NCI-H146 (cell line): ENCODE results near the gene NKG7.
A peak's percentile ranks its signal among the peaks of the same experiment; 100 is the strongest.
"Not testable (repeated sequence)": the region's sequence is repeated elsewhere in the genome, so short reads cannot be mapped to it uniquely, and the experiment has no call there.

Experiments used
- DNase-seq: peaks from one replicate; lab custom pipeline; 2025; lab: John Stamatoyannopoulos, UW

The NKG7 gene

GRCh38 chr19:51372649-51373504, at the start of gene NKG7:
NKG7 (minus strand) TSS chr19:51372654; CDS start chr19:51372535, 119 bp downstream.
- no peak for DNase-seq

DNA sequence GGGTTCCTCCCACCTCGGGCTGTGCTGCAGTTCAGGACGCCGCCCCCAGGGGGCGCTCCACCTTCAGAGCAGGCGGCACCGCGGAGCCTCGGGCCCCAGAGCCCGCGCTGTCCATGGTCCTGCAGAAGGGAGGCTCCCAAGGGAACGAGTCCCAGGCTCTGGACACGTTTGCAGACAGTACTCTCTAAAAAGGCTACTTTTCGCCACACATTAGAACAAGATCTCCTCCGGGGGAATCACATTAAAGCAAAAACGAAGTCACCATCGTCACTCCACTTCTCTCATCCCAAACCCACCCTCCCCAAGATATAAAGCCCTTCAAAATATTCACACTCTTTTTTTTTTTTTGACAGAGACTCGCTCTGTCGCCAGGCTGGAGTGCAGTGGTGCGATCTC, 49.6 kb upstream of the NKG7 start:
- DNase-seq = peak; percentile 14

DNA sequence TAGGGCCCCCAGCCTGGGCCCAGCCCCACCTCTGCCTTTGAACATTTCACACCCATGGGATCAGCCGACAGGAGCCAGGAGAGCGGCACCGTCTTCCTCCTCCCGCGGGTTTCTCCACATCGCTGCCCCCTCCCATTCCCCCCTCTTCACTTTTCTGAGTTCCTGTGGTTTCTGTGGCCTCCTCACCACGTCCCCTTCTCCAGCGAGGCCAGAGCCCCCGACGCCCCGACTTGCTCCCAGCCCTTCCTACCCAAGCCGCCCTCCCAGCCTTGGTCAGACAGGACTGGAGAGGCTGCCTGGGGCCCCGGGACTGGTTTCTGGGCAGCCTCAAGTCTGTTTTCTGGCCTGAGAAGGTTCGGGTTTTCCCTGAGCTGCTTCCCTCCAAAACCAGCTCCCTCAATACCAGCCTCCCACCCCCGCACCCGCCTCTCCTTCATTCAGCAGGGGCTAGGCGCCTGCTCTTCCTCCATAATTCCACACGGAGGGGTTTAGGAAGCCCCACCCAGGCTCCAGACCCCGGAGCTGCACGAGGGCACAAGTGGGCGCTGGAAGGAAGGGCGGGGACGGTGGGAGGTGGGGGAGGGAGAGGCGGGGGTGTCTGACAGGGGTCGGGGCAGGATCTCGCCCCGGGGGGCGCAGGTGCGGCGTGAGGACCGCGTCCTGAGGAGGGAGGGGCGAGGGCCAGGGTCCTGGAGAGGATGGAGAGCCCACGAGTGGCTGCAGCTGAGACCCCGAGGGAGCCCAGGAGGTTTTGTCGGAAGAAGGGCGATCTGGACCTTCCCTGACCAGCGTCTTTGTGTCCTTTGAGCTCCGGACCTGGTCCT, 49.0 kb upstream of the NKG7 start:
- no peak for DNase-seq

DNA sequence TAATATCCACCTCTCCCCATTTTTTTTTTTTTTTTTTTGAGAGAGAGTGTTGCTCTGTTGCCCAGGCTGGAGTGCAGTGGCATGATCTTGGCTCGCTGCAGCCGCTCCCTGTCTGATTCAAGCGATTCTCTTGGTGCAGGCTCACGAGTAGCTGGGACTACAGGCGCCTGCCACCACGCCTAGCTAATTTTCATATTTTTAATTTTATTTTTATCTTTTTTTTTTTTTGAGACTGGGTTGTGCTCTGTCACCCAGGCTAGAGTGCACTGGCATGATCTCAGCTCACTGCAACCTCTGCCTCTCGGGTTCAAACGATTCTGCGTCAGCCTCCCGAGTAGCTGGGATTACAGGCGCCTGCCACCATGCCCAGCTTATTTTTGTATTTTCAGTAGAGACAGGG, 48.1 kb upstream of the NKG7 start:
- not testable (repeated sequence) for DNase-seq

GRCh38 chr19:51418707-51419106, 46.3 kb upstream of the NKG7 start:
- no peak for DNase-seq

DNA sequence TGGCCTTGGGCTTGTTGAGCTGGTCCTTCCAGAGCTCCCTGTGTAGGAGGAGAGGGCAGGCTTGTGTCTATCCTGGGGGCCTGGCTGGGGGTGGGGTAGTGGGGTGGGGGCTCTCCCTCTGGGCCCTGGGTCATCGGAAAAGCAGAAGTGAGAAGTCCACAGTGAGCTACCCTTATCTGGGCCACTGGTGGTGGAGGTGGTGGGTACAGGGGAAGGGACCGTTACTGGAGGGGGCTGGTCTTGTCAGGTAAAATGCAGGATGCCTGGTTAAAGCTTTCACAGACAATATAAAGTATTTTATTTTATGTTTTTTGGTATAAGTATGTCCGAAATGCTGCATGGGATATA, 45.3 kb upstream of the NKG7 start:
- no peak for DNase-seq

GRCh38 chr19:51417107-51417809, 44.8 kb upstream of the NKG7 start, which contains the start of gene SIGLEC10:
SIGLEC10 (minus strand) TSS chr19:51417642; CDS start chr19:51417581, 61 bp downstream.
- DNase-seq = no peak

DNA sequence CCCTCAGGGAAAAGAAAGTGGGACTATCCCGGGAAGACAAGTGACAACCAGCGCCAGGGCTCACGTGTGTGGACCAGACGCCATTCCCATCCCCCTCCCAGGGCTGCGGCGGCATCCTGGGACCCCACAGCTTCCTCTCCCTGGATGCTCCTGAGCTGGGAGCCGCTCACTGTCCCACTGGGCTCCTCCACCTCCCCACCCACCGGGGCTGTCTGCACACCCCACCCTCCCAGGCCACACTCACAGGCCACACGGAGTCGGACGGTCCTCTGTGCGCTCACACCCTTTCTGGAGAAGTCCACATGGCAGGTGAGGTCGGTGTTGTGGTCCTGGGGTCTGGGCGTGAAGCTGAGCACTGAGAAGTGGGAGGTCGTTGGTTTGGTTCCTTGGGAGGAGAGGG, 44.0 kb upstream of the NKG7 start:
- DNase-seq = not testable (repeated sequence)

- no peak for DNase-seq
Observed at GRCh38 chr19:51415187-51415586, 42.7 kb upstream of the NKG7 start.

DNA sequence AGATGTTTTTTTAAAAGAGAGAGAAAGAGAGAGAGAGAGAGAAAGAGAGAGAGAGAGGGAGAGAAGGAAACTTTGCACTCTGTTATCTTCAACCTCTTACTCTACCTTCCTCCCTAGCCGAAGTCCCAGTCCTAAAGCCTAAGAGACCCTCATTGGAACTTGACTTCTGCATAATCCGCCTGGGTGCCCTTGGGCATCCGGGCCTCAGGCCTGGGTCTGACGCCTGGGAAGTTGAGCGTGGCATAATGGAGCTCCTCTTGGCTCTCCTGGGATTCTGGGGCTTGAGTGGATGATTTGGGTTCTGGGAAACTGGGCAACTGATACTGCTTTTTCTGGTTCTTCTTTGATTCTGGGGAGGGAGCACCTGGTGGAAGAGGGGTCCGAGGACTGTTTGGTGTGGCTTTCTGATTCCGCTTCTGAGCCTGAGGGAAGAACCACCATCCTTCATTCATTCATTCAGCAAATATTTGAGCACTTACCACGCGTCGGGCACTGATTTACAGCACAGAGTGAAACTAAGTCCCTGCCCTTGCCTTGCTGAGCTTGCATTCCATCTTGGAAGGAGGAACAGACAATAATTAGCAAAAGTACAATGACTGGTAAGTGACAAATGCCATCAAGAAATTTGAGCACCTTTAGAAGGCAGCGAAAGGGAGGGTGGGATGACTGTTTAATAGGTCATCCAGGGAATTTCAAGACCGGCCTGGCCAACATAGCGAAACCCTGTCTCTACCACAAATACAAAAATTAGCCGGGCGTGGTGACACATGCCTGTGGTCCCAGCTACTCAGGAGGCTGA, 38.7 kb upstream of the NKG7 start:
- DNase-seq = no peak

DNA sequence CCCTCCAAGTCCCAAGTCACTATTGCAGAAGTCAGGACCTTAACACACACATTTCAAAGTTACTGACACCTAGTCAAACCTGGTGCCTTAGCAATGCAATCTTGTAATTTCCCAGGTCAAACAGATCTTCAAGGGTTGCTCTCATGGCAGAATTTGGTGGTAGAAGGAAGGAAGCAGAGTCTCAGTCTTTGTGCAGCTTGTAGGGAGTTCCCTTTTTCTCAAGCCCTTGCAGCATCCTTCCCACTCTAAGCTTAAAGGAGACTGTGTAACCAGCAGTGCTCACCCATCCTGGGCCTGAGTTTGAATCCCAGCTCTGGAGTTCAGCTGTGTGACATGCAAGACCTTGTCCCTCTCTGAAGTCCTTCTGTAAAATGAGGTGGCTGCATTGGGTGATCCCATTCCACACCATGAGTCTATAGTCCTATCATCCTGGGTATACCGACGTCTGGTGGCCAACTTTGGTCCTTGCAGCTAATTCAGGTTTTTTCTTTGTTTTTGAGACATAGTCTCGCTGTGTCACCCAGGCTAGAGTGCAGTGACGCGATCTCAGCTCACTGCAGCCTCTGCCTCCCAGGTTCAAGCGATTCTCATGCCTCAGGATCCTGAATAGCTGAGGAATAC, 35.2 kb upstream of the NKG7 start:
- no peak for DNase-seq

GRCh38 chr19:51402117-51402516, 29.7 kb upstream of the NKG7 start:
- DNase-seq = no peak

DNA sequence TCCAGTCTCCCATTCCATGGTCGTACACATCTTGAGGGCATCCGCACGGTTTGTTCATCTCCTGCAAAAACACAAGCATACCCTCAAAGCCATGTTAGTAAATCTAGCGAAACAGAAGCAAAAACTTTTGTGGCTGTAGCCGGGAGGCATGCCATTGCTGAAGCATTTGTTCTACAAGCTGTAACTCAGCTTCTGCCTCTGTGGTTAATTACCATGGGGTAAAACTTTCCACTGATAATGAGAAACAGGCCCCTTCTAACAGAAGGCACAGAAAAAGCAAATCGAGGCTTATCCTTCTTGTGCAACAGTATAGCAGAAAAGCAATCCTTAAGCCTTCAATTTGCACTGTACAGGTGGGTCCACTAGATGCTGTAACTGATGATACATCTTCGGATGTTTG, 27.5 kb upstream of the NKG7 start:
- not testable (repeated sequence) for DNase-seq

GRCh38 chr19:51399231-51399630, 26.8 kb upstream of the NKG7 start:
- no peak for DNase-seq

DNA sequence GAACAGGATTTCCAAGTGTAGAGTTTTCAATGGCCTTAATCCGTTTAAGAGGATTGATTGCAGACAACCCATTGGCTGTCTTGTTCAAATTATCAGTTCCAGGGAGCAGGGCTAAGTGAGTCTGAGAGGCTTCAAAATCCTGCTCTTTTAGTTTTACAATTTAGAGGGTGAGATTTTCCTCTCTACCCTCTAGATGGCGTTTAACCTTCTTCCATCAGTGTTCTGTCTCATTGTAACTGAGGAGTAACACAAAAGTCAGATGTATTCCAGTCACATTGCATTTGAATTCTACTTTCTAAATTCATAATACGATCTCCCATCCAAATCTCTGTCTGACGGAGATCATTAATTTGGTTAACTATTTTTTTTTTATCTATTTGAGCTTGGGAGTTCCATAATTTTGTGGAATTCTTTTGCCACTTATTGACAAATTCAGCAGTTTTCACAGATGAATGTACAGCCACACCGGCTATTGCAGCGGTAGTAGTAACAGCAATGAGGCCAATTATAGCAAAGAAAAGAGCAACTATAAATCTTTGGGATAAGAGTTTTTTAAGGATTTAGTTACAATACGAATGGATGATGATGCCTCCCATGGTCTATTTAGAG, 25.7 kb upstream of the NKG7 start:
- DNase-seq = no peak

GRCh38 chr19:51397453-51397852, 25.0 kb upstream of the NKG7 start:
- not testable (repeated sequence) for DNase-seq

- DNase-seq = no peak
Observed at GRCh38 chr19:51396175-51396574, 23.7 kb upstream of the NKG7 start.

DNA sequence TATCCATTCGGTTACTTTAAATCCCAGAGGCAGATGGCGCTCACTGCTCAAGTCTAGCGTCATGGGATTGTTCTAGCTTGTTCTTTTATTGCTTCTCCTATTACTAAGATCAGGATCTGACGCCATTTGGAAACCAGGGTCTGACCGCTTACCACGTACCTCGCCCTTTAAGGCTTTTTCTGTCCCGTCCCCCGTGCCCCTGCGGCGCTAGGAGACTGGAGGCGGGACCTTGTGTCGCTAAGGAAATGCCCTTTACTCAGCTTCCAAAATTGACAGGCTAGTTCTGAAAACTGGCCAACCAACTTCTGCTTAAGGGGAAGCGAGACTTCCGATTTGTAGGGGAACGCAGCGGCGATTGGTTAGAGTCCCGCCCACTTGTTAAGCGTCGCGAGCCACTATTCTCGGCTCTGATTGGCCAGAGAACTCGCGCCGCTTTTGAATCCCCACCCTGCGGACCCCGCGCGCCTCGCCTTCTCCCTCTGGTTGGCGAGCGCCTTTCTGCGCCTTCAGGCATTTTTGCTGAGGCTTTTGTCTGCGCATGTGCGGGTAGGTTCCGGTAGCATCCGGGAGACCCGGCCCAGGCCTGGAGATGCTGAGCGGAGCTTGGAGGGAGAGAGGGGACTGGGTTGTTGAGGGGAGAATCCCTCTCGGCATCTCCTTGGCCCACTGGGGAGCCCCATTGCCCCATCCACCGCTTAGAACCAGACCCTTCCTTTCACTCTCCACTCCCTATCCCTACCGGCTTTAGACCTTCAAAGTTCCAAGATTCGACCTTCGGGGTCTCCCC, 21.8 kb upstream of the NKG7 start:
- peak; percentile 43 for DNase-seq

GRCh38 chr19:51392701-51393100, 20.2 kb upstream of the NKG7 start:
- DNase-seq = no peak

DNA sequence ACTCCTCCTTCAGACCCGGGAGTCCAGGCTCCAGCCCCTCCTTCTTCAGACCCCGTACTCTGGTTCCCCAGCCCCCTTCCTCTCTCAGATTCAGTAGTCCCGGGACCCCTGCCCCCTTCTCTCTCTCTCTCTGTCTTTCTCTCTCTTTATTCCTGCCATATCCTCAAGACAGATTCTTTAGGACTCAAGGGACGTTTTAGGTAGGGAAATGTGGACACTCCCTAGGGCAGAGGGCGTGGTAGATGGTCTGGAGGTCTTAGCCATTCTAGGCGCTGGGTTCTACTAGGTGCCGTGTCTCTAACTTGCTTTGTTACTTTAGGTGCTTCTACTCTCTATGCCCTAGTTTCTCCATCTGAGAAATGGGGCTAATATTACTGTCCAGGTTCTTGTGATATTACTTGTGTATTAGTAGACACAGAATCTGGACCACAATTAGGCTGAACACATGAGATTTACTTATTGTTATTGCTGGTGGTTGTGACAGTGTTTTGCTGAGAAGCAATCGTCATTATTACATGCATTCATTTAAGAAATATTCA, 18.7 kb upstream of the NKG7 start:
- DNase-seq = no peak
